ENCODE measurements around the gene FOLR1.
"Not testable (repeated sequence)": the region's sequence is repeated elsewhere in the genome, so short reads cannot be mapped to it uniquely, and the experiment has no call there.

The FOLR1 gene

DNA sequence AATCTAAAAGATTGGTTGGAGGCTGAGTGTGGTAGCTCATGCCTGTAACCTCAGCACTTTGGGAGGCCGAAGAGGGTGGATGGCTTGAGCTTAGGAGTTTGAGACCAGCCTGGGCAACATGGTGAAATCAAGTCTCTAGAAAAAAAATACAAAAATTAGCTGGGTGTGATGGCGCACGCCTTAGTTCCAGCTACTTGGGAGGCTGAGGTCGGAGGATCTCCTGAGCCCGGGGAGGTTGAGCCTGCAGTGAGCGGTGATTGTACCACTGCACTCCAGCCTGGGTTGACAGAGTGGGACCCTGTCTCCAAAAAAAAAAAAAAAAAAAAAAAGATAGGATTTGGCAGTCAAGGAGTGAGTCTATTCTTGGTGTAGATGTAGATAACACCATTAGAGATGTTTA, 10.6 kb downstream of the FOLR1 start:
- Mint-ChIP-seq H3K4me1 (ENCODE audit: low read depth) (peaks cover 37% of the 10 kb centered on the region), H3K9me3 (no peaks in the 10 kb centered on the region), H3K27me3 (no peaks in the 10 kb centered on the region), H3K36me3 (ENCODE audit: low read depth) (no peaks in the 10 kb centered on the region), H3K4me3 (no peak overlapping the region), H3K27ac (no peak overlapping the region)
- intact Hi-C loops (cut with micrococcal nuclease) = no loop called here

DNA sequence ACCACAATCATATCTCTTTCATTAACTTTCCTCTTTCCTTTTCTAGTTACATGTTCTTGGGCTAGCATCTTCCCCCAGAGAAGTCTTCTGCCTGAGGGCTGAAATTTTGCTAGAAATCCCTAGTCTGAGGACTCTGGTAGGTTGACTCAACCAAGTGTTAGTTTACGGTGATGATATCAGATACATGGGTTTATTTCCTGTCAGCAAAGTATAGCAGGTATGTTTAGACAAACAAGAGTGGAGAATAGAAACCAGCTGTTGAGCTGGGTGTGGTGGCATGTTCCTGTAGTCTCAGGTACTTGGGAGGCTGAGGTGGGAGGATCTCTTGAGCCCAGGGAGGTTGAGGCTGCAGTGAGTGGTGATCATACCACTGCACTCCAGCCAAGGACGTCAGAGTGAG, 11.2 kb downstream of the FOLR1 start:
- Mint-ChIP-seq H3K36me3 (ENCODE audit: low read depth) (no peaks in the 10 kb centered on the region), H3K4me3 (no peak overlapping the region), H3K9me3 (no peaks in the 10 kb centered on the region), H3K27ac (peak overlapping the region; percentile 9), H3K27me3 (no peaks in the 10 kb centered on the region), H3K4me1 (ENCODE audit: low read depth) (peaks cover 43% of the 10 kb centered on the region)
- intact Hi-C loops (cut with micrococcal nuclease) = no loop called here

DNA sequence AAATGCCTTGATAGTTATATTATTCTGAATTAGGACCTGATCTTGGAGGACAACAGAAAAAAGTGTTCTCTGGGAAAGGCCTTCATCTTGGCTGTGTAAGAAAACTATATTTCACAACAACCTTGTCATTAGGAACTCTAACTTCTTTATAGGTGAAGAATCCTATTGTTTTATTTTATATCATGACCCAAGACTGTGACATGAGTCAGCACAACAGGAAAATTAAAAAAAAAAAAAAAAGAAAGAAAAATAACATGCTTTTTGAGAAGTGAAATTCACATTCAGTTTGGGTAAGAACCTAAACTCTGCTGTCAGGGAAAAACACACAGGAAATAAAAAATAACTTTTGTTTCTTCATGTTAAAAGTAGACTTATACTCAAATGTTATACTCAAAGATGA, 12.9 kb downstream of the FOLR1 start:
- H3K4me3 Mint-ChIP-seq = no peak overlapping the region
- no peaks in the 10 kb centered on the region for H3K36me3 Mint-ChIP-seq (ENCODE audit: low read depth)
- H3K9me3 Mint-ChIP-seq = peaks cover 8% of the 10 kb centered on the region
- H3K27ac Mint-ChIP-seq = peak overlapping the region; percentile 68
- peaks cover 60% of the 10 kb centered on the region for H3K4me1 Mint-ChIP-seq (ENCODE audit: low read depth)
- intact Hi-C loops (cut with micrococcal nuclease) = no loop called here
- H3K27me3 Mint-ChIP-seq = no peaks in the 10 kb centered on the region

DNA sequence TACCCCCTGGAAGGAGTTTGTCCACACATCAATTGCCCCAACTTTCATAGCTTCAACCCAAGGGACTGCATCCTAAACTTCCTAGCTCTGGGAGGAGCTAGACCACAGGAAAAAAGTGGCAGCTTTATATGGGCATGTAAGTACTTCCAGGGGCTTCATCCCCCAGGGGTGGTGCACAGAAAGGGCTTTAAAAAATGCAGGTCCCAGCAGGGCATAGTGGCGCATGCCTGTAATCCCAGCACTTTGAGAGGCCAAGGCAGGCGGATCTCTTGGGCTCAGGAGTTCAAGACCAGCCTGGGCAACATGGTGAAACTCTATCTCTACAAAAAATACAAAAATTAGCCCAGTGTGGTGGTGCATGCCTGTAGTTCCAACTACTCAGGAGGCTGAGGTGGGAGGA, 14.9 kb downstream of the FOLR1 start:
- H3K4me3 Mint-ChIP-seq; H3K27me3 Mint-ChIP-seq; H3K36me3 Mint-ChIP-seq (ENCODE audit: low read depth); intact Hi-C loops (cut with micrococcal nuclease); H3K27ac Mint-ChIP-seq: not testable (repeated sequence)
- Mint-ChIP-seq H3K4me1 (ENCODE audit: low read depth) (peaks cover 62% of the 10 kb centered on the region), H3K9me3 (peaks cover 10% of the 10 kb centered on the region)

DNA sequence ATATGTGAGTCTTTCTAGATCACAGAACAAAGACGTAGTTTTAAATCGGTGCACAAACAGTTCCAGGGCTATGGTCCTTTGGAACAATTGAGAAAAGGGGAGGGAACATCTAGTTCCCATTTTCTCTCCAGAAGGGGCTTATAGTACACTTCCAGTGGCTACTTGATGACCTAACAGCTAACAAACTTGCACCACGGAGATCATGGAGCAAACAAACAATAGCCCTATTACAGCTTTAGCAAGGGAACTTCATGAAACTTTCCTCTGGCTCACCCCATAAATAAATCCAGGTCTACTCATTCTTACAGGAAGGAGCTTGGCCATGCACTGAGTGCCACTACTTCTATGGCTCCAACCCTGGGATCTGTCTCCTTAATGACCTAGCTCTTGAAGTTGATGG, 16.3 kb downstream of the FOLR1 start:
- peaks cover 10% of the 10 kb centered on the region for H3K9me3 Mint-ChIP-seq
- intact Hi-C loops (cut with micrococcal nuclease) = no loop called here
- H3K36me3 Mint-ChIP-seq (ENCODE audit: low read depth) = no peaks in the 10 kb centered on the region
- no peak overlapping the region for H3K4me3 Mint-ChIP-seq
- no peaks in the 10 kb centered on the region for H3K27me3 Mint-ChIP-seq
- H3K4me1 Mint-ChIP-seq (ENCODE audit: low read depth) = peaks cover 52% of the 10 kb centered on the region
- H3K27ac Mint-ChIP-seq = peak overlapping the region; percentile 77

DNA sequence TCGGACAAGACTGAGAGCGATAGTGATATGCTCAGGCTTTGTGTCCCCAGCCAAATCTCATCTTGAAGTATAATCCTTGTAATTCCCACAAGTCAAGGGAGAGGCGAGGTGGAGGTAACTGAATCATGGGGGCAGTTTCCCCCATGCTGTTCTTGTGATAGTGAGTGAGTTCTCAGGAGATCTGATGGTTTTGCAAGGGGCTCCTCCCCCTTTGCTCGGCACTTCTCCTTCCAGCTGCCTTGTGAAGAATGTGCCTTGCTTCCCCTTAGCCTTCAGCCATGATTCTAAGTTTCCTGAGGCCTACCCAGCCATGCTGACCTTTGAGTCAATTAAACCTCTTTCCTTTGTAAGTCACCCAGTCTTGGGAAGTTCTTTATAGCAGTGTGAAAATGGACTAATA, 17.2 kb downstream of the FOLR1 start:
- H3K27me3 Mint-ChIP-seq = no peaks in the 10 kb centered on the region
- H3K27ac Mint-ChIP-seq = peak overlapping the region; percentile 77
- peaks cover 50% of the 10 kb centered on the region for H3K4me1 Mint-ChIP-seq (ENCODE audit: low read depth)
- intact Hi-C loops (cut with micrococcal nuclease) = no loop called here
- no peaks in the 10 kb centered on the region for H3K36me3 Mint-ChIP-seq (ENCODE audit: low read depth)
- no peak overlapping the region for H3K4me3 Mint-ChIP-seq
- H3K9me3 Mint-ChIP-seq = peaks cover 10% of the 10 kb centered on the region

DNA sequence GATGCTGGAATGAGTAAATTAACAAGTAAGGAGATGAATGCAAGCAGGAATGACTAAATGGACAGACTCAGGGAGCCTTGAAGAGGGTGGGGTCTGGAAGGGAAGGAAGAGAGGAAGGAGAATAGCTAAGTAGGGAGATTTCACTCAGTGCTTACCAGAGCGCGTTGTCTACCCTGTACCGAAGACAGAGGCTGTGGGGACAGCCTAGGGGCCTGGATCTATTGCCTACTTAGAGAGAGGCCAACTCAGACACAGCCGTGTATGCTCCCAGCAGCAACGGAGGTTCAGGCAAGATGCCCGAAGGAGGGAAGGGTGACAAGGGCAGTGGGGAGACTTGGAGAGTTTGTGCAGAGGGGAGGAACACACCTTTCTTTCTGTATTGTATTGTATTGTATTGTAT, 24.7 kb downstream of the FOLR1 start, which contains the start of gene FOLR2:
TSS of gene FOLR2 (plus strand) at position 157 of the 400 bp plus-strand sequence. CDS start 1,791 bp downstream, outside the sequence.
- intact Hi-C loops (cut with micrococcal nuclease) = no loop called here
- Mint-ChIP-seq H3K9me3 (no peaks in the 10 kb centered on the region), H3K4me1 (ENCODE audit: low read depth) (peaks cover 50% of the 10 kb centered on the region), H3K4me3 (peak within 1 kb of the TSS; percentile 85), H3K27ac (peak within 1 kb of the TSS; percentile 85), H3K27me3 (no peaks in the 10 kb centered on the region), H3K36me3 (ENCODE audit: low read depth) (peaks cover 35% of the 10 kb centered on the region)

DNA sequence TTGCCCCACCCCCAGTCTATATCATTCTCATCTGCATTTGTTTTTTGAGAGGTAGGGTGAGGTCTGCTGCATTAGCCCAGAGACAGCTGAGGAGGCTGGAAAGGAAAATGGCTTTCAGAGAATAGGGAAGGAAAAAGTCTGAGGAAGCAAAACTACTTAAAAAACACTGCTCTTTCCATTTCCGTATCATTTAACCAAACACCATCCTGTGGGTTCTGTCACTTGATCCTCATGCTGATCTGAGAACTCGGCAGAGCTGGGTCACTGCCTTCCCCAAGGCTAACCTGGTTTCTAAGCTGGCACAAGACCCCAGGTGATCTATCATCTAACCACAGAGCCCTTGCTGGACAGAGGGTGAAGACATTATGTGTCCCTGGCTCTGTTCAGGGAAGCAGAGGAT, 25.9 kb downstream of the FOLR1 start:
- H3K4me1 Mint-ChIP-seq (ENCODE audit: low read depth) = peaks cover 62% of the 10 kb centered on the region
- peak overlapping the region; percentile 85 for H3K4me3 Mint-ChIP-seq
- peak overlapping the region; percentile 85 for H3K27ac Mint-ChIP-seq
- H3K9me3 Mint-ChIP-seq = no peaks in the 10 kb centered on the region
- H3K27me3 Mint-ChIP-seq = no peaks in the 10 kb centered on the region
- intact Hi-C loops (cut with micrococcal nuclease) = no loop called here
- peaks cover 41% of the 10 kb centered on the region for H3K36me3 Mint-ChIP-seq (ENCODE audit: low read depth)

DNA sequence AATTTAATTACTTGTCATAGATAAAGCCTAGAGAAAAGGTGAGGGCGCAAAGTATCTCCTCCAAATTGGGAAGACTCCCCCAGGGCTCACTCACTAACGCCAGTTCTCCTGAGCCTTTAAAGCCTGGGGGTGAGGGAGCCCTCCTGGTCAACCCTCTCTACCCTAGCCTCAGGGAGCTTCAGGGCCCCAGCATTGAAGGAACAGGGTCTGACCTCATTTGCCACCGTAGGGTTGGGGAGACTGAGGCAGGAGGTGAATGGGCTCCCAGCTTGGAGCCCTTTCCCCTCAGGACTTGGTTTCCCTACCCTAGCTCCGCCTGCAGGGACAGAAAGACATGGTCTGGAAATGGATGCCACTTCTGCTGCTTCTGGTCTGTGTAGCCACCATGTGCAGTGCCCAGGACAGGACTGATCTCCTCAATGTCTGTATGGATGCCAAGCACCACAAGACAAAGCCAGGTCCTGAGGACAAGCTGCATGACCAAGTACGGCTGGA, 26.4 kb downstream of the FOLR1 start:
- H3K36me3 Mint-ChIP-seq (ENCODE audit: low read depth) = peaks cover 42% of the 10 kb centered on the region
- intact Hi-C loops (cut with micrococcal nuclease) = no loop called here
- peaks cover 65% of the 10 kb centered on the region for H3K4me1 Mint-ChIP-seq (ENCODE audit: low read depth)
- no peaks in the 10 kb centered on the region for H3K9me3 Mint-ChIP-seq
- peak overlapping the region; percentile 85 for H3K27ac Mint-ChIP-seq
- H3K27me3 Mint-ChIP-seq = no peaks in the 10 kb centered on the region
- peak overlapping the region; percentile 85 for H3K4me3 Mint-ChIP-seq

DNA sequence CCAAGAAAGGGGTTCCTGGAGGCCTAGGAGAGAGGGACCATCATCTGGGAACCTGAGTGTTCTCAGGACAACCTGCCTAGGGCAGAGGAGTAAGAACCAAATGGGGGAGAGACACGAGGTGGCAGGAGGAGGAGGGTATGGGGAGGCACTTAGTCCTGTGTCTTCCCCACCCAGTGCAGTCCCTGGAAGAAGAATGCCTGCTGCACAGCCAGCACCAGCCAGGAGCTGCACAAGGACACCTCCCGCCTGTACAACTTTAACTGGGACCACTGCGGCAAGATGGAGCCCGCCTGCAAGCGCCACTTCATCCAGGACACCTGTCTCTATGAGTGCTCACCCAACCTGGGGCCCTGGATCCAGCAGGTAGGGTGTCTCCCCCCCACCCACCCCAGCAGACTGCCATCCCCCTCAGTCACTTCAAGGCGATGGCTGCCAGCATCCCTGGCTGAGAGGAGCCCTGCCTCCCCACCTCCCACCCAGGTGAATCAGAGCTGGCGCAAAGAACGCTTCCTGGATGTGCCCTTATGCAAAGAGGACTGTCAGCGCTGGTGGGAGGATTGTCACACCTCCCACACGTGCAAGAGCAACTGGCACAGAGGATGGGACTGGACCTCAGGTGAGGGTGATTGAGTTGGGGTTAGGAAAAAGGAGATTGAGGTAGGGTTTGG, 28.9 kb downstream of the FOLR1 start:
- Mint-ChIP-seq H3K4me1 (ENCODE audit: low read depth) (peaks cover 73% of the 10 kb centered on the region), H3K4me3 (peak overlapping the region; percentile 43), H3K27me3 (no peaks in the 10 kb centered on the region), H3K36me3 (ENCODE audit: low read depth) (peaks cover 68% of the 10 kb centered on the region), H3K27ac (peak overlapping the region; percentile 87), H3K9me3 (no peaks in the 10 kb centered on the region)
- intact Hi-C loops (cut with micrococcal nuclease) = loop anchor here (5.0 kb wide), 1 partner anchor 119 kb away; the partner anchor contains the start of gene LAMTOR1

DNA sequence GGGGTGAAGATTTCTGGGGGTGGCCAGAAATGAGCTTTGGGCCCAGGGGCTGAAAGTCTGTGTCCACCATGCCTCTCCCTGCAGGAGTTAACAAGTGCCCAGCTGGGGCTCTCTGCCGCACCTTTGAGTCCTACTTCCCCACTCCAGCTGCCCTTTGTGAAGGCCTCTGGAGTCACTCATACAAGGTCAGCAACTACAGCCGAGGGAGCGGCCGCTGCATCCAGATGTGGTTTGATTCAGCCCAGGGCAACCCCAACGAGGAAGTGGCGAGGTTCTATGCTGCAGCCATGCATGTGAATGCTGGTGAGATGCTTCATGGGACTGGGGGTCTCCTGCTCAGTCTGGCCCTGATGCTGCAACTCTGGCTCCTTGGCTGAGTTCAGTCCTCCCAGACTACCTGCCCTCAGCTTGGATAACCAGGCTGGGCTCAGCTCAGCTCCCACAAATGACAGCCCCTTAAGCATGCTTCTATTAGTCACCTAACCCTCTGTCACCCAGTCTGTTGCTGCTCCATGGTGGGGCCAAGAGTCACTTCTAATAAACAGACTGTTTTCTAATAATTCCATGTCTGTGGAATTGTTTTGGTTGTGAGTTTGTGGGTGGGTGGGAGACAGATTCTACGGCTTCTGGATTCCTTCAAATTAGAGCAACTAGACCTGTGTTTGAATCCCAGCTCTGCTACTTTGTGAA, 29.6 kb downstream of the FOLR1 start:
- intact Hi-C loops (cut with micrococcal nuclease) = loop anchor here (5.0 kb wide), 1 partner anchor 119 kb away; the partner anchor contains the start of gene LAMTOR1
- H3K4me1 Mint-ChIP-seq (ENCODE audit: low read depth) = peaks cover 74% of the 10 kb centered on the region
- H3K36me3 Mint-ChIP-seq (ENCODE audit: low read depth) = peaks cover 73% of the 10 kb centered on the region
- H3K4me3 Mint-ChIP-seq = peak overlapping the region; percentile 43
- no peaks in the 10 kb centered on the region for H3K27me3 Mint-ChIP-seq
- H3K9me3 Mint-ChIP-seq = no peaks in the 10 kb centered on the region
- peak overlapping the region; percentile 99 for H3K27ac Mint-ChIP-seq

DNA sequence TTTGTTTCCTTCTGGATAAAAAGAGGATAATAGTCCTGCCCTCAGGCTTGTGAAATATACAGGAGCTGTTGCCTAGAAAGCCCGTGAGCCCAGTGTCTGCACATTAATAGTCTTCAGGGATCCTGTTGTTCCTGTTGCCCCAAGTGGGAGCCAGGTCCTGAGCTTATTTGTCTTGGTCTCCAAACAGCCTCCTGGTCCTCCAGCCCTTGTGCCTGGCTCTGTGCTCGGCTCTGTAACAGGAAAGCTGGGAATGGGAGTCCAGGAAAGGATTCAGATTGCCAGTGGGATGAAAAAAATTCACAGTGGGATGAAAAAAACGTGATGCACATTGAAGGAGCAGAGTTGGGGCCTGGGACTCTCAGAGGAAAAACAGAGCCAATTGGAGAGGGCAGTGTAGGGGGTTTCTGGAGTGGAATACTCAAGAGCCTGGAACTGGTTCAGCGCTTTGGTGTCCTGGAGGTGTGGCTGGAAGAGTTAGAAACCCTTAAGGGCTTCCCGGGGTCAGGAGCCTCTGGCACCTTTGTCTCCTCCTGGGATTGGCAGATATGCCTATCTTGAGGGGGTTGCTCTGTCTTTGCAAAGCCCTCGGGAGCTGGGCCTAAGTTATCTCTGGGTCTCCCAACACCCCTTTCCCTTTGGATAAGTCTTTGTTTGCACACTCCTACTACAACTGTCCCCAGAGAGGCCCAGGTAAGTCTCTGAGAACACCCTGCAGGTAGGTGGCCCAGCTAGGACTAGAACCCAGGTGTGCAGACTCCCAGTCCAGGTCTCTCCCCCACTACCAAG, 30.4 kb downstream of the FOLR1 start:
- Mint-ChIP-seq H3K36me3 (ENCODE audit: low read depth) (peaks cover 74% of the 10 kb centered on the region), H3K4me1 (ENCODE audit: low read depth) (peaks cover 71% of the 10 kb centered on the region), H3K27me3 (no peaks in the 10 kb centered on the region), H3K4me3 (peak overlapping the region; percentile 99), H3K27ac (peak overlapping the region; percentile 99), H3K9me3 (no peaks in the 10 kb centered on the region)
- intact Hi-C loops (cut with micrococcal nuclease) = loop anchor here (5.0 kb wide), 1 partner anchor 120 kb away; the partner anchor contains the start of gene LAMTOR1

DNA sequence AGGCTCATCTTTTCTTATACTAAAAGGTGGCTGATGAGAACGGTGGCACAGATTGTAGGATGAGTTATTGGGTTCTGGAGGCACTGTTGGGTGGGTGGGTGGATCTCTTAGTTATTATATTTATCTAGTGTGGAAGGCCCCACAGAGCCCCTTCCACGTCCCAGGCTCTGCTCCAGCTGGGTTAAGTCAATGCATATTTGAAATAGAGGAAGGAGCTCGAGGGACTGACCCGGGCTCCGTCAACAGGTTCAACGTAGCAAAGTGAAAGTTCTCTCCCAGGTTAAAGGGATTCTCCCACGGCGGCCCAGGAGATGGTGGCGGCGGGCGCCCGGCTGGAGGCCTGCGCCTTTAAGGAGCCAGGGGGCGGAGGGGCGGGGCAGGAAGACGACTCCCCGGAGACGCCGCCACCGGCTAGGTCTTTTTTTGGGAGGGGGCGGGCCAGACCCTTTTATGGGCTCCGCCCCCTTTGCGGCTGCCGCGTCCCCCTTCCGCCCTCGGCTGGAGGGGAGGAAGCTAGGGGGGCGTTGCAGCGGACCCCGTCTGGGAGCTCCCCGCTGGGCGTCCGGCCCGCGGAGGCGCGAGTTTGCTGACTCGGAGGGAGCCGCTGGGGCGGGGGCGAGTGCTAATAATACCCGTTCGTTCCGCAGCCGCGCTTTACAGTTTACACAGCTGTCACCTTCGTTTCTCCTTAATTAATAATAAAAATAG, 31.1 kb downstream of the FOLR1 start:
- no peaks in the 10 kb centered on the region for H3K9me3 Mint-ChIP-seq
- intact Hi-C loops (cut with micrococcal nuclease) = loop anchor here (1.0 to 5.0 kb wide), 2 partner anchors 111 to 121 kb away; partner anchors contain the start of genes ANAPC15 and LAMTOR1

More for the DNA sequence above, 31.1 kb downstream of the FOLR1 start:
- peaks cover 79% of the 10 kb centered on the region for H3K36me3 Mint-ChIP-seq (ENCODE audit: low read depth)
- H3K27ac Mint-ChIP-seq = peak overlapping the region; percentile 99
- H3K4me1 Mint-ChIP-seq (ENCODE audit: low read depth) = peaks cover 71% of the 10 kb centered on the region
- H3K4me3 Mint-ChIP-seq = peak overlapping the region; percentile 99
- H3K27me3 Mint-ChIP-seq = no peaks in the 10 kb centered on the region
